ENCODE measurements around the gene TRAPPC3. TPM values are rescaled to one million over a fixed set of nuclear protein-coding genes. Genes with fewer than 3 reads are reported as not detected.

The TRAPPC3 gene
- total and polyA plus RNA-seq, 2 experiments from 2014 or later = 99.6 to 125 TPM

DNA sequence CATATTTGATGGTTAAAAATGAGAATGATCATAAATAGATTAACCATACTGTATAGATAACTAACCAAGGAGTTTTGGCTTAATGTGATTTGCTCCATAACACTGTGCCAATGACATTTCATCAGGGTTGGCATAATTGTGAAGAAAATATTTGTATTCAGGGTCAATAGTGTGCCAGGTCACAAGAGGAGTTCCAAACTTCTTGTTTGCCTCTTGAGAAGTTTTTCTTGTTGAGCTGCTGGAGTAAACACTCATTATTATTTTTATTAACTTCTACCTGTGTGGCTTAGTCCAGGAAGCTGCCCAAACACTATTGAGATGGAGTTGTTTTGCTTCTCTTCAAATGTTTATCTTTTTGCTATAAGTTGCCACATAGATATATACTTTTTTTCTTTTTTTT is 14.1 kb upstream of the TRAPPC3 start:
- TF ChIP-seq, protein P1, sequence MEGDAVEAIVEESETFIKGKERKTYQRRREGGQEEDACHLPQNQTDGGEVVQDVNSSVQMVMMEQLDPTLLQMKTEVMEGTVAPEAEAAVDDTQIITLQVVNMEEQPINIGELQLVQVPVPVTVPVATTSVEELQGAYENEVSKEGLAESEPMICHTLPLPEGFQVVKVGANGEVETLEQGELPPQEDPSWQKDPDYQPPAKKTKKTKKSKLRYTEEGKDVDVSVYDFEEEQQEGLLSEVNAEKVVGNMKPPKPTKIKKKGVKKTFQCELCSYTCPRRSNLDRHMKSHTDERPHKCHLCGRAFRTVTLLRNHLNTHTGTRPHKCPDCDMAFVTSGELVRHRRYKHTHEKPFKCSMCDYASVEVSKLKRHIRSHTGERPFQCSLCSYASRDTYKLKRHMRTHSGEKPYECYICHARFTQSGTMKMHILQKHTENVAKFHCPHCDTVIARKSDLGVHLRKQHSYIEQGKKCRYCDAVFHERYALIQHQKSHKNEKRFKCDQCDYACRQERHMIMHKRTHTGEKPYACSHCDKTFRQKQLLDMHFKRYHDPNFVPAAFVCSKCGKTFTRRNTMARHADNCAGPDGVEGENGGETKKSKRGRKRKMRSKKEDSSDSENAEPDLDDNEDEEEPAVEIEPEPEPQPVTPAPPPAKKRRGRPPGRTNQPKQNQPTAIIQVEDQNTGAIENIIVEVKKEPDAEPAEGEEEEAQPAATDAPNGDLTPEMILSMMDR (IDR thresholded peaks at IDR 0.05; ENCODE audit: low read depth, low read length) = no peak
- Histone ChIP-seq H3K27me3 (no peaks in the 10 kb centered on the region), H3K27ac (peak overlapping the region; percentile 90)

DNA sequence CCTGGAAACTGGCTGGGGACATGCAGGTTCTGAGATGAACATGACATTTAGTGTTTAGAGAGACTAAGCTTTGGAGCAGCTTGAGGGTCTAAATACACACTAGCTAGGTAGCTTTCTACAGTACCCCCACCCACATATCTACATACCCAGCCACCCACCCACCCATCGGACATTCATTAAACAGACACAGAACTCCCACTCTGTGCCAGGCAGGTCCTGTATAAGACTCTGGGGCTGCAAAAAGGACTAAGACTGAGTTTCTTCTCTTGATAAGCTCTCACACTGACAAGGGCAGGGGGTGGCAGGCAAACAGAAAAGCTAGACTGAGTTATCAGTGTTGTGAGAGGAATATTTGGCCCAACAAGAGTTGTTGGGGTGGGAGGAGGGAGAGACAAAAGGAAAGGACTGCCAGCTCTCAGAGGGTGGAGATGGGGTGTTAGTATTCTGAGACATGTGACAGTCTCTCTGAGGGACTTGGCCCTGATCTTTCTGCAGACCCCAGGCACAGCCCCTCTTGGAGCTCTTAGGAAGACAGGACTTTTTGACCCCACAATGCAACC is 13.5 kb upstream of the TRAPPC3 start:
- TF ChIP-seq, protein P1 (IDR thresholded peaks at IDR 0.05; ENCODE audit: low read depth, low read length) = no peak
- H3K36me3 ChIP-seq = no peaks in the 10 kb centered on the region
- no peaks in the 10 kb centered on the region for H3K9me3 ChIP-seq (ENCODE audit: low read depth)
- no peaks in the 10 kb centered on the region for H3K27me3 ChIP-seq
- no peak for DNase-seq (ENCODE audit: low read depth in 1 of 2, low spot score in 1 of 2)
- H3K4me3 ChIP-seq = no peak overlapping the region
- peak overlapping the region; percentile 90 for H3K27ac ChIP-seq
- peaks cover 45% of the 10 kb centered on the region for H3K4me1 ChIP-seq (ENCODE audit: low read depth)

More for the DNA sequence above, 14.1 kb upstream of the TRAPPC3 start:
- no peak overlapping the region for H3K4me3 ChIP-seq
- H3K9me3 ChIP-seq (ENCODE audit: low read depth) = no peaks in the 10 kb centered on the region
- H3K36me3 ChIP-seq = no peaks in the 10 kb centered on the region
- DNase-seq (ENCODE audit: low read depth in 1 of 2, low spot score in 1 of 2) = no peak
- H3K4me1 ChIP-seq (ENCODE audit: low read depth) = peaks cover 38% of the 10 kb centered on the region

DNA sequence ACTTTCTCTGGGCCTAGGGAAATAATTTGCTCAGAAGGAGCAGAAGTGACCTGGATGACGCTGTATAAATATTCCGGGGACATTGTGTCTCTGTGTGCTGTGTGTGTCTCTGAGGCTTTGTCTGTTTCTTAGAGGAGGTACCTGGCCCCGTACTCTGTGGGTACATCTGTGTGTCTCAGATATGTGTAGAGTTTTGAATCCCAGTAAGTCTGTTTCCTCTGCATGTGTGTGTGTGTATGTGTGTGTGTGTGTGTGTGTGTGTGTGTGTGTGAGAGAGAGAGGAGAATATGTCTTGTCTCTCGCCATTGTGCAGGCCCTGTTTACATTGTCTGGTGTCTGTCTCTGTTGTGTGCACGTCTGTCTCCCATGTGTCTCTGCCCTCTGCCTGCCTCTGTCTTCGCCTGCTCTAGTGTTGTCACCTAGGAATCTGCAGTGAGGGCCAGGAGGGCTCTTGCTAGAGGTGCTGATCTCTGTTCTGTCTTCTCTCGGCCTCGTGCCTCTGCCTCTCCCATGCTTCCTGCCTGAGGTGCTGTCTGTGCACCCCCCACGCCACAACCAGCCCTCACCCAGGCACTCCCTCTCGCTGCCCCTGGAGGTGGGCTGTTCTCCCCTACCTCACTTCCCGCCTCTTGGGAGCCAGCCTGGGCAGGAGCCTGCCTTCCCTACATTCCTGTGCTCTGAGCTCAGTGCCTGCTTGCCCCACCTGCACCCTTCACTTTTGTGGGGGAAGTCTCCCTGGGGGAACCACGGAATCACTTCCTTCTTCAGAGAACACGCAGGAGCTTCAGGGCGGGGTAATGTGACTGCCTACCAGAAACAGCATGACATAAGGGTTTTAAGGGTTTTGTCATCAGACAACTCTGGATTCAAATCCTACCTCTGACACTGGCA is 12.6 kb upstream of the TRAPPC3 start:
- Histone ChIP-seq H3K9me3 (ENCODE audit: low read depth) (no peaks in the 10 kb centered on the region), H3K27me3 (no peaks in the 10 kb centered on the region), H3K36me3 (no peaks in the 10 kb centered on the region), H3K27ac (peak overlapping the region; percentile 90), H3K4me3 (peak overlapping the region; percentile 16), H3K4me1 (ENCODE audit: low read depth) (peaks cover 43% of the 10 kb centered on the region)
- no peak for DNase-seq (ENCODE audit: low read depth in 1 of 2, low spot score in 1 of 2)
- TF ChIP-seq, protein P1 (IDR thresholded peaks at IDR 0.05; ENCODE audit: low read depth, low read length) = no peak

DNA sequence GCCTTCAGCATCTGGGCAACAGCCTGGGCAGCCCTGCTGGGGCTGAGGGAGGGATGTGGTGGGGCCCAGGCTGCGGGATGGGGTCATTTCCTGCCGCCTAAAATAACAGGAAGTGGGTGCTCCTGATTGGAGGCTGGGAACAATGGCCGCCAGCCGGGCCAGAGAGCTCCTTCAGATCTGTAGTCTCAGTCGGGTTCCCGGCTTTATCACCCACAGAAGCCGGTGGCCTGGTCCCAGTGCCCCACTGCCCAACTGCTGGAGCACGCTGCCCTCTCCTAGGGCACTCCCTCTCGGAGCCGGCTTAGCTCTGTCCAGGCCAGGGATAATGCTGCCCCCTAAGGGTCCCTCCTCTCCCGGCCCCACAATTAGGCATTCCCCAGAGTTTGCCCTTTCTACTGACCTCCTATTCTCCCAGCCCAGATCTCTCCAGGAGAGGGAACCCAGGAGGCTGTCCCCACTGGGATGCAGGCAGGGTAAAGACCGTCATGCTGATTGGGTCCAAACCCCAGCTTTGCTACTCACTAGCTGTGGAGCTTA is 11.7 kb upstream of the TRAPPC3 start:
- Histone ChIP-seq H3K27ac (peak overlapping the region; percentile 90), H3K4me3 (peak overlapping the region; percentile 16), H3K27me3 (no peaks in the 10 kb centered on the region), H3K36me3 (no peaks in the 10 kb centered on the region), H3K4me1 (ENCODE audit: low read depth) (peaks cover 39% of the 10 kb centered on the region), H3K9me3 (ENCODE audit: low read depth) (no peaks in the 10 kb centered on the region)
- TF ChIP-seq, protein P1 (IDR thresholded peaks at IDR 0.05; ENCODE audit: low read depth, low read length) = peak; percentile 50
- DNase-seq (ENCODE audit: low read depth in 1 of 2, low spot score in 1 of 2) = peak; percentile 54 to 77

DNA sequence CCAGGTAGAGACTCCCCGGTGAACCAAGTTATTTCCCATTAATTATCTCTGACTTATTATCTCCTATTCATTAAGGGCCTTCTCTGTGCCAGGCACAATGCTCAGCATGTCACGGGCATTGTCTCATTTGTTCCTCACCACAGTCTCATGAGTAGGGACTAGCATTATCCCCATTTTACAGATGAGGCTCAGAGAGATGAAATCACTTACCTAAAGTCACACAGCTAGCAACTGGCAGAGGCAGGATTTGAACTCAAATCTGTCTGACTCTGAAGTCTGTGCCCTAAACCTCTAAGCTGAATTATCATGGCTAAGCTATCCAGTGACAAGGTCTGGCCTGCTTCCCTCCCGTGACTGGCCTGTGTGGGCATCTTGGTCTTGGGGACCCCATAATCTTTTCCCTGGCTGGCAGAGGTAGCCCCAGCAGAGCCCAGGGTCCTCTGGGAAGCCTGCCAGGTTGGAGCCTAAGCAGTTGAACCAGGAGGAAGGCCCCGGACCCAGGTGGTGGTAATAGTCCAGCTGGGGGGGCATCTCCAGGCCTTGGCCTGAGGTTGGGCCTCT is 11.2 kb upstream of the TRAPPC3 start:
- TF ChIP-seq, protein P1 (IDR thresholded peaks at IDR 0.05; ENCODE audit: low read depth, low read length) = no peak
- Histone ChIP-seq H3K27me3 (no peaks in the 10 kb centered on the region), H3K4me1 (ENCODE audit: low read depth) (peaks cover 36% of the 10 kb centered on the region), H3K27ac (peak overlapping the region; percentile 90), H3K9me3 (ENCODE audit: low read depth) (no peaks in the 10 kb centered on the region), H3K36me3 (no peaks in the 10 kb centered on the region), H3K4me3 (no peak overlapping the region)
- DNase-seq (ENCODE audit: low read depth in 1 of 2, low spot score in 1 of 2) = no peak
